IMR-90 (cell line): ENCODE measurements around the gene DEFB114. TPM values are rescaled to one million over a fixed set of nuclear protein-coding genes. Genes with fewer than 3 reads are reported as not detected.

Experiments used
- ATAC-seq: fragments of 200-7000 bp; cut with Tn5 transposase; 2 replicates; pipeline ENCODE4 v1.9.1; 2020; ENCODE audit warnings: low read depth, mild to moderate bottlenecking, moderate library complexity
- BruUV-seq: library from RNA; stranded (reverse); fragments of 400-500 nt; replicated peaks from 2 replicates; lab custom pipeline; 2021; lab: Mats Ljungman, UMichigan
- CTCF ChIA-PET: fragments of 300-600 bp; formaldehyde crosslinking; extraction: SDS; loops from one replicate; lab custom pipeline; 2021; ENCODE audit warnings: antibody characterized with exemption; lab: Yijun Ruan, JAX
- POLR2A ChIA-PET: fragments of 300-600 bp; sonication (Branson Sonifier 250); formaldehyde crosslinking; loops from one replicate; lab custom pipeline; 2022; ENCODE audit warnings: antibody characterized with exemption; ENCODE audit not compliant: unreplicated experiment; lab: Charles Lee
- DNase-seq: peaks from one replicate; pipeline ENCODE4 v3.0.0; 2013
- H2AFZ ChIP-seq: replicated peaks from 2 replicates; pipeline ENCODE3; 2013; ENCODE audit warnings: low read length, mild to moderate bottlenecking; ENCODE audit not compliant: poor library complexity
- H2AK5ac ChIP-seq: 2 replicates; pipeline ENCODE4 v1.6.1; 2013; ENCODE audit warnings: low read depth, low read length, inconsistent platforms
- H2AK9ac ChIP-seq: replicated peaks from 2 replicates; pipeline ENCODE3; 2013; ENCODE audit warnings: mild to moderate bottlenecking, low read depth, low read length, moderate library complexity; ENCODE audit not compliant: poor library complexity
- H2BK120ac ChIP-seq: 2 replicates; pipeline ENCODE4 v1.6.1; 2013; ENCODE audit warnings: low read depth, low read length, inconsistent platforms
- H2BK15ac ChIP-seq: 3 replicates; pipeline ENCODE4 v1.6.1; 2013; ENCODE audit warnings: low read depth, low read length, inconsistent platforms
- H2BK20ac ChIP-seq: 2 replicates; pipeline ENCODE4 v1.6.1; 2013; ENCODE audit warnings: low read depth, mild to moderate bottlenecking, inconsistent platforms, low read length, moderate library complexity
- H2BK5ac ChIP-seq: 2 replicates; pipeline ENCODE4 v1.6.1; 2013; ENCODE audit warnings: mild to moderate bottlenecking, low read depth, low read length, inconsistent platforms; ENCODE audit not compliant: poor library complexity, severe bottlenecking
- H3K14ac ChIP-seq: replicated peaks from 2 replicates; pipeline ENCODE4 v1.6.1; 2013; ENCODE audit warnings: low read depth, low read length, inconsistent platforms
- H3K18ac ChIP-seq: 2 replicates; pipeline ENCODE4 v1.6.1; 2013; ENCODE audit warnings: low read depth, low read length, control low read depth
- H3K23ac ChIP-seq: 2 replicates; pipeline ENCODE4 v1.6.1; 2013; ENCODE audit warnings: low read depth, low read length, inconsistent platforms
- H3K27ac ChIP-seq: 2 replicates; pipeline ENCODE4 v1.5.1; 2013; ENCODE audit warnings: mild to moderate bottlenecking, control low read depth, low read length; ENCODE audit not compliant: insufficient read depth
- H3K27me3 ChIP-seq: 2 replicates; pipeline ENCODE4 v1.6.1; 2013; ENCODE audit warnings: low read length; ENCODE audit not compliant: control insufficient read depth, insufficient read depth
- H3K36me3 ChIP-seq: 2 replicates; pipeline ENCODE4 v1.6.1; 2013; ENCODE audit warnings: low read length, mixed read lengths; ENCODE audit not compliant: control insufficient read depth, insufficient read depth
- H3K4ac ChIP-seq: 2 replicates; pipeline ENCODE4 v1.6.1; 2013; ENCODE audit warnings: low read depth, low read length, inconsistent platforms
- H3K4me1 ChIP-seq: 2 replicates; pipeline ENCODE4 v1.6.1; 2013; ENCODE audit warnings: low read length, mixed read lengths; ENCODE audit not compliant: control insufficient read depth, insufficient read depth
- H3K4me2 ChIP-seq: 2 replicates; pipeline ENCODE4 v1.6.1; 2013; ENCODE audit warnings: low read depth, mild to moderate bottlenecking, control low read depth, low read length, moderate library complexity
- H3K4me3 ChIP-seq: 2 replicates; pipeline ENCODE4 v1.5.1; 2013; ENCODE audit warnings: low read depth, mild to moderate bottlenecking, control low read depth, low read length, moderate library complexity; ENCODE audit not compliant: insufficient read depth
- H3K56ac ChIP-seq: 2 replicates; pipeline ENCODE4 v1.6.1; 2013; ENCODE audit warnings: low read length, inconsistent platforms; ENCODE audit not compliant: insufficient read depth; ENCODE audit errors: extremely low read depth
- H3K79me1 ChIP-seq, 2 experiments: 2 replicates each; pipeline ENCODE4 v1.6.1; 2013; ENCODE audit warnings: low read length in 2 of 2, inconsistent platforms in 1 of 2, low read depth in 1 of 2
- H3K9ac ChIP-seq: 2 replicates; pipeline ENCODE4 v1.6.1; 2013; ENCODE audit warnings: low read depth, low read length, control low read depth
- H3K9me1 ChIP-seq: 2 replicates; pipeline ENCODE4 v1.6.1; 2013; ENCODE audit warnings: low read length, inconsistent platforms; ENCODE audit not compliant: insufficient read depth
- H3K9me3 ChIP-seq: 2 replicates; pipeline ENCODE4 v1.6.1; 2013; ENCODE audit warnings: low read length; ENCODE audit not compliant: control insufficient read depth, insufficient read depth
- H4K20me1 ChIP-seq: 2 replicates; pipeline ENCODE4 v1.6.1; 2013; ENCODE audit warnings: low read length, inconsistent platforms; ENCODE audit not compliant: insufficient read depth
- H4K5ac ChIP-seq: 2 replicates; pipeline ENCODE4 v1.6.1; 2013; ENCODE audit warnings: mild to moderate bottlenecking, low read depth, low read length, control low read depth
- H4K8ac ChIP-seq, 2 experiments: 2 replicates each; pipeline ENCODE4 v1.6.1; 2013; ENCODE audit warnings: low read depth in 2 of 2, low read length in 2 of 2, control low read depth in 1 of 2, inconsistent platforms in 1 of 2
- H4K91ac ChIP-seq: 2 replicates; pipeline ENCODE4 v1.6.1; 2013; ENCODE audit warnings: low read depth, low read length, inconsistent platforms; ENCODE audit not compliant: insufficient read depth
- BHLHE40 ChIP-seq: fragments of 150-350 bp; IDR thresholded peaks from 2 replicates; pipeline ENCODE4 v1.6.1; 2016; ENCODE audit warnings: mild to moderate bottlenecking, low read depth, low read length
- ELK1 ChIP-seq: fragments of 150-350 bp; IDR thresholded peaks from 2 replicates; pipeline ENCODE4 v1.6.1; 2016; ENCODE audit warnings: low read depth, mild to moderate bottlenecking, low read length, moderate library complexity, borderline replicate concordance
- MAFK ChIP-seq: IDR thresholded peaks from 2 replicates; pipeline ENCODE4 v1.6.1; 2012; ENCODE audit warnings: low read depth, low read length, improper control_type of control experiment
- MAZ ChIP-seq: IDR thresholded peaks from 2 replicates; pipeline ENCODE4 v1.6.1; 2012; ENCODE audit warnings: low read depth, mild to moderate bottlenecking, low read length, improper control_type of control experiment, moderate library complexity, borderline replicate concordance
- MXI1 ChIP-seq: IDR thresholded peaks from 2 replicates; pipeline ENCODE4 v1.6.1; 2012; ENCODE audit warnings: low read depth, mild to moderate bottlenecking, low read length, moderate library complexity, borderline replicate concordance
- NFE2L2 ChIP-seq: fragments of 150-350 bp; IDR thresholded peaks from 2 replicates; pipeline ENCODE4 v1.6.1; 2016; ENCODE audit warnings: low read depth, mild to moderate bottlenecking, low read length
- RFX5 ChIP-seq: IDR thresholded peaks from 2 replicates; pipeline ENCODE4 v1.8.0; 2012; ENCODE audit warnings: low read depth, mild to moderate bottlenecking, low read length, moderate library complexity
- USF2 ChIP-seq: fragments of 150-350 bp; IDR thresholded peaks from 2 replicates; pipeline ENCODE4 v1.6.1; 2017; ENCODE audit warnings: mild to moderate bottlenecking, antibody characterized with exemption, low read length, low read depth
- WGBS, 2 experiments: methylation state at CpG; one replicate each; pipeline versions ENCODE4 v1.1.5 to v1.1.7; 2013; ENCODE audit warnings: missing lambda C conversion rate in 2 of 2; ENCODE audit not compliant: insufficient read length in 1 of 2; ENCODE audit errors: extremely low coverage in 2 of 2; 5-methylcytosine and 5-hydroxymethylcytosine counted together
- dilution Hi-C: fragments of 300-500 bp; cut with HindIII; formaldehyde crosslinking; loops from one replicate; pipeline ENCODE4 v1.14.3; 2018; ENCODE audit warnings: low sequenced_read_pairs; ENCODE audit not compliant: unreplicated experiment
- in situ Hi-C: fragments of 300-500 bp; cut with MboI; formaldehyde crosslinking; loops from 3 replicates; pipeline ENCODE4 v1.14.3; 2019; ENCODE audit warnings: low sequenced_read_pairs, inconsistent platforms, mixed read lengths
- intact Hi-C: fragments of 100-400 bp; cut with micrococcal nuclease; formaldehyde crosslinking; loops from 2 replicates; pipeline ENCODE4 v1.10.0; 2022
- polyA plus RNA-seq, 3 experiments: library from polyadenylated mRNA; depleted of rRNA; stranded (reverse); fragments of >200 nt; gene quantifications; 2 replicates each; pipeline ENCODE4 v1.2.3, GENCODE V29; 2012; ENCODE audit warnings: low replicate concordance in 1 of 3
- total RNA-seq: library from RNA; depleted of rRNA; stranded (reverse); fragments of >200 nt; gene quantifications from 2 replicates; pipeline ENCODE4 v1.2.3, GENCODE V29; 2012

DEFB114 gene
- total and polyA plus RNA-seq, 2 of the 4 experiments (the other 2 are of a cell fraction), result not detected

GRCh38 chr6:49950415-49950751 lies 13.6 kb downstream of the DEFB114 start:
- no peak overlapping the region for H3K27ac ChIP-seq
- H2AK9ac ChIP-seq, result no peak overlapping the region
- no peaks in the 10 kb centered on the region for H3K4me1 ChIP-seq
- no peak overlapping the region for H2BK15ac ChIP-seq
- ATAC-seq, result no peak
- ChIA-PET POLR2A (interaction anchor here (0.5 kb wide), 1 partner anchor 1882 kb away, joined by 3 read pairs; no protein-coding TSS in a partner anchor), CTCF (no interaction called here)
- no peak overlapping the region for H3K14ac ChIP-seq
- H2BK5ac ChIP-seq, result no peak overlapping the region
- H4K8ac ChIP-seq, result no peak overlapping the region
- no peaks in the 10 kb centered on the region for H3K36me3 ChIP-seq
- no TSS peak for BruUV-seq
- intact Hi-C loops (no loop called here), in situ Hi-C loops (no loop called here), dilution Hi-C loops (no loop called here)
- H4K91ac ChIP-seq, result no peak overlapping the region
- H4K5ac ChIP-seq, result no peak overlapping the region
- H2AK5ac ChIP-seq, result no peak overlapping the region
- H3K18ac ChIP-seq, result no peak overlapping the region
- no peak overlapping the region for H3K4ac ChIP-seq
- DNase-seq, result no peak
- no peak overlapping the region for H3K23ac ChIP-seq
- no peak overlapping the region for H3K4me3 ChIP-seq
- no peaks in the 10 kb centered on the region for H3K79me1 ChIP-seq
- no peaks in the 10 kb centered on the region for H3K9me3 ChIP-seq
- no peaks in the 10 kb centered on the region for H4K20me1 ChIP-seq
- no peaks in the 10 kb centered on the region for H3K27me3 ChIP-seq
- H2AFZ ChIP-seq, result no peak overlapping the region
- H3K9ac ChIP-seq, result no peak overlapping the region
- TF ChIP-seq MAZ, result no peak
- no peak for TF ChIP-seq ELK1
- no peak for TF ChIP-seq MAFK
- no peak for TF ChIP-seq RFX5
- TF ChIP-seq USF2, result no peak
- no peak for TF ChIP-seq BHLHE40
- TF ChIP-seq MXI1, result no peak
- TF ChIP-seq NFE2L2, result no peak
- no peak overlapping the region for H3K56ac ChIP-seq
- H3K4me2 ChIP-seq, result no peak overlapping the region
- no peaks in the 10 kb centered on the region for H3K9me1 ChIP-seq
- no peak overlapping the region for H2BK120ac ChIP-seq
- H2BK20ac ChIP-seq, result no peak overlapping the region
- WGBS, 2 experiments, result no CpG with 5 or more reads among the region's 2 CpGs
